ENCODE measurements around the gene TREX2. TPM values are rescaled to one million over a fixed set of nuclear protein-coding genes. Genes with fewer than 3 reads are reported as not detected.

Gene TREX2
- total RNA-seq, 1 donor, result 1.2 TPM

GRCh38 chrX:153450949-153451277 lies 5.1 kb upstream of the TREX2 start:
- H3K9me3 ChIP-seq (ENCODE audit: low read depth, low read length), result no peaks in the 10 kb centered on the region
- no peaks in the 10 kb centered on the region for H3K27me3 ChIP-seq (ENCODE audit: insufficient read depth, low read length)
- no peaks in the 10 kb centered on the region for H3K4me1 ChIP-seq (ENCODE audit: insufficient read depth, low read length)
- no peak overlapping the region for H3K4me3 ChIP-seq (ENCODE audit: low read length)

- Histone ChIP-seq H3K4me3 (ENCODE audit: low read length) (no peak overlapping the region), H3K9me3 (ENCODE audit: low read depth, low read length) (no peaks in the 10 kb centered on the region), H3K27me3 (ENCODE audit: insufficient read depth, low read length) (no peaks in the 10 kb centered on the region), H3K4me1 (ENCODE audit: insufficient read depth, low read length) (no peaks in the 10 kb centered on the region)
These were observed 4.5 kb upstream of the TREX2 start for GRCh38 chrX:153450114-153450948.

- no peaks in the 10 kb centered on the region for H3K27me3 ChIP-seq (ENCODE audit: insufficient read depth, low read length)
- no peaks in the 10 kb centered on the region for H3K4me1 ChIP-seq (ENCODE audit: insufficient read depth, low read length)
- no peaks in the 10 kb centered on the region for H3K9me3 ChIP-seq (ENCODE audit: low read depth, low read length)
- H3K4me3 ChIP-seq (ENCODE audit: low read length), result no peak overlapping the region
These were observed 3.7 kb upstream of the TREX2 start for GRCh38 chrX:153449368-153450113.

GRCh38 chrX:153448556-153449367 lies 2.9 kb upstream of the TREX2 start:
- Histone ChIP-seq H3K9me3 (ENCODE audit: low read depth, low read length) (no peaks in the 10 kb centered on the region), H3K27me3 (ENCODE audit: insufficient read depth, low read length) (no peaks in the 10 kb centered on the region), H3K4me3 (ENCODE audit: low read length) (no peak overlapping the region), H3K4me1 (ENCODE audit: insufficient read depth, low read length) (no peaks in the 10 kb centered on the region)

- Histone ChIP-seq H3K4me1 (ENCODE audit: insufficient read depth, low read length) (no peaks in the 10 kb centered on the region), H3K4me3 (ENCODE audit: low read length) (no peak overlapping the region), H3K9me3 (ENCODE audit: low read depth, low read length) (no peaks in the 10 kb centered on the region), H3K27me3 (ENCODE audit: insufficient read depth, low read length) (no peaks in the 10 kb centered on the region)
These were observed 1.7 kb upstream of the TREX2 start for GRCh38 chrX:153447581-153447960.

- Histone ChIP-seq H3K9me3 (ENCODE audit: low read depth, low read length) (no peaks in the 10 kb centered on the region), H3K4me3 (ENCODE audit: low read length) (no peak overlapping the region), H3K4me1 (ENCODE audit: insufficient read depth, low read length) (no peaks in the 10 kb centered on the region), H3K27me3 (ENCODE audit: insufficient read depth, low read length) (no peaks in the 10 kb centered on the region)
These were observed 1.2 kb upstream of the TREX2 start for GRCh38 chrX:153446950-153447580.

- no peaks in the 10 kb centered on the region for H3K27me3 ChIP-seq (ENCODE audit: insufficient read depth, low read length)
- H3K4me1 ChIP-seq (ENCODE audit: insufficient read depth, low read length), result no peaks in the 10 kb centered on the region
- H3K9me3 ChIP-seq (ENCODE audit: low read depth, low read length), result no peaks in the 10 kb centered on the region
- no peak overlapping the region for H3K4me3 ChIP-seq (ENCODE audit: low read length)
These were observed 730 bp upstream of the TREX2 start for GRCh38 chrX:153446636-153446936.

GRCh38 chrX:153445106-153445855 lies 575 bp downstream of the TREX2 start:
- Histone ChIP-seq H3K9me3 (ENCODE audit: low read depth, low read length) (no peaks in the 10 kb centered on the region), H3K4me1 (ENCODE audit: insufficient read depth, low read length) (no peaks in the 10 kb centered on the region), H3K4me3 (ENCODE audit: low read length) (no peak overlapping the region), H3K27me3 (ENCODE audit: insufficient read depth, low read length) (no peaks in the 10 kb centered on the region)

- H3K27me3 ChIP-seq (ENCODE audit: insufficient read depth, low read length), result no peaks in the 10 kb centered on the region
- no peak overlapping the region for H3K4me3 ChIP-seq (ENCODE audit: low read length)
- no peaks in the 10 kb centered on the region for H3K9me3 ChIP-seq (ENCODE audit: low read depth, low read length)
- no peaks in the 10 kb centered on the region for H3K4me1 ChIP-seq (ENCODE audit: insufficient read depth, low read length)
These were observed 1.4 kb downstream of the TREX2 start for GRCh38 chrX:153444333-153445011.

- H3K27me3 ChIP-seq (ENCODE audit: insufficient read depth, low read length), result no peaks in the 10 kb centered on the region
- H3K9me3 ChIP-seq (ENCODE audit: low read depth, low read length), result no peaks in the 10 kb centered on the region
- no peaks in the 10 kb centered on the region for H3K4me1 ChIP-seq (ENCODE audit: insufficient read depth, low read length)
- no peak overlapping the region for H3K4me3 ChIP-seq (ENCODE audit: low read length)
These were observed 2.2 kb downstream of the TREX2 start for GRCh38 chrX:153443476-153444332.

- Histone ChIP-seq H3K27me3 (ENCODE audit: insufficient read depth, low read length) (no peaks in the 10 kb centered on the region), H3K4me3 (ENCODE audit: low read length) (no peak overlapping the region), H3K9me3 (ENCODE audit: low read depth, low read length) (no peaks in the 10 kb centered on the region), H3K4me1 (ENCODE audit: insufficient read depth, low read length) (no peaks in the 10 kb centered on the region)
These were observed 3.4 kb downstream of the TREX2 start for GRCh38 chrX:153442463-153442862.

- Histone ChIP-seq H3K27me3 (ENCODE audit: insufficient read depth, low read length) (no peaks in the 10 kb centered on the region), H3K4me1 (ENCODE audit: insufficient read depth, low read length) (no peaks in the 10 kb centered on the region), H3K9me3 (ENCODE audit: low read depth, low read length) (no peaks in the 10 kb centered on the region), H3K4me3 (ENCODE audit: low read length) (no peak overlapping the region)
These were observed 3.9 kb downstream of the TREX2 start for GRCh38 chrX:153441981-153442380.

- no peaks in the 10 kb centered on the region for H3K9me3 ChIP-seq (ENCODE audit: low read depth, low read length)
- no peak overlapping the region for H3K4me3 ChIP-seq (ENCODE audit: low read length)
These were observed 4.6 kb downstream of the TREX2 start for GRCh38 chrX:153441296-153441695.

More at GRCh38 chrX:153441296-153441695, 4.6 kb downstream of the TREX2 start:
- Histone ChIP-seq H3K4me1 (ENCODE audit: insufficient read depth, low read length) (no peaks in the 10 kb centered on the region), H3K27me3 (ENCODE audit: insufficient read depth, low read length) (no peaks in the 10 kb centered on the region)

Measured in mononuclear cell (primary cell).